ENCODE results near the gene PLA2G15. TPM values are rescaled to one million over a fixed set of nuclear protein-coding genes. Genes with fewer than 3 reads are reported as not detected.

The PLA2G15 gene
- total RNA-seq, 6 experiments from 2014 or later: 40.1 to 47.4 (median 44.4) TPM

DNA sequence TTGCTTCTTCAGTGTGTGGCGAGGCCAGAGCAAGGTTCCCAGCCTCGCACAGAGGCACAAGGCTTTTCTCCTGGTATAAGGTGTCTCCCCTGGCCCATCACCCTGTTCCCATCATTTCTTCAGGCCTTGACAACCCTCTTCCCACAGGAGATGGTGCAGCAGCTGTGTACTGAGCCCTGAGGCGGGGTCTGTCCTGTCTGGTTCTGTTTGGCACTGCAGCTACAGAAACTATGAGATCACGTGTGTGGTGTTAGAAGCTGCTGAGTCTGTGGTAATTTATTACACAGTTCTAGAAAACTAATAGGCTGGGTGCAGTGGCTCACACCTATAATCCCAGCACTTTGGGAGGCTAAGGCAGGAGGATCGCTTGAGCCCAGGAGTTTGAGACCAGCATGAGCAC, 7.2 kb downstream of the PLA2G15 start:
- Mint-ChIP-seq H3K4me3 (no peak overlapping the region), H3K27me3 (ENCODE audit: insufficient read depth) (no peaks in the 10 kb centered on the region), H3K27ac (no peak overlapping the region), H3K36me3 (ENCODE audit: low read depth) (peaks cover 8% of the 10 kb centered on the region; the same call in 1 of the 2 replicates), H3K4me1 (ENCODE audit: low read depth) (peaks cover 7% of the 10 kb centered on the region), H3K9me3 (no peaks in the 10 kb centered on the region)
- TF ChIP-seq, protein P1, sequence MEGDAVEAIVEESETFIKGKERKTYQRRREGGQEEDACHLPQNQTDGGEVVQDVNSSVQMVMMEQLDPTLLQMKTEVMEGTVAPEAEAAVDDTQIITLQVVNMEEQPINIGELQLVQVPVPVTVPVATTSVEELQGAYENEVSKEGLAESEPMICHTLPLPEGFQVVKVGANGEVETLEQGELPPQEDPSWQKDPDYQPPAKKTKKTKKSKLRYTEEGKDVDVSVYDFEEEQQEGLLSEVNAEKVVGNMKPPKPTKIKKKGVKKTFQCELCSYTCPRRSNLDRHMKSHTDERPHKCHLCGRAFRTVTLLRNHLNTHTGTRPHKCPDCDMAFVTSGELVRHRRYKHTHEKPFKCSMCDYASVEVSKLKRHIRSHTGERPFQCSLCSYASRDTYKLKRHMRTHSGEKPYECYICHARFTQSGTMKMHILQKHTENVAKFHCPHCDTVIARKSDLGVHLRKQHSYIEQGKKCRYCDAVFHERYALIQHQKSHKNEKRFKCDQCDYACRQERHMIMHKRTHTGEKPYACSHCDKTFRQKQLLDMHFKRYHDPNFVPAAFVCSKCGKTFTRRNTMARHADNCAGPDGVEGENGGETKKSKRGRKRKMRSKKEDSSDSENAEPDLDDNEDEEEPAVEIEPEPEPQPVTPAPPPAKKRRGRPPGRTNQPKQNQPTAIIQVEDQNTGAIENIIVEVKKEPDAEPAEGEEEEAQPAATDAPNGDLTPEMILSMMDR (IDR thresholded peaks at IDR 0.05): no peak
- no peak for DNase-seq

DNA sequence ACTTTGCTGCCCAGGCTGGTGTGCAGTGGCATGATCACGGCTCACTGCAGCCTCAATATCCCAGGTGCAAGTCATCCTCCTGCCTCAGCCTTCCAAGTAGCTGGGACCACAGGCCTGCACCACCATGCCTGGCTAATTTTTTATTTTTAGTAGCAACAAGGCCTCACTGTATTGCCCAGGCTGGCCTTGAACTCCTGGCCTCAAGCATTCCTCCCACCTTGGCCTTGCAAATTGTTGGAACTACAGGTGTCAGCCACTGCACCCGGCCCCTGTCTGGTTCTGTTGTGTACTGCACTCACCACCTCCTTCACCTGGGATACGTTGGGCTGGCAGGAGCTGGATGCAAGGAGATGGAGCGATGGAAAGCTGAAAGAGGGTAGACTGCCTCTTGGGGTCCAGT, 8.5 kb downstream of the PLA2G15 start:
- H3K36me3 Mint-ChIP-seq (ENCODE audit: low read depth): peaks cover 14% of the 10 kb centered on the region; the same call in 1 of the 2 replicates
- no peak overlapping the region for H3K27ac Mint-ChIP-seq
- no peak overlapping the region for H3K4me3 Mint-ChIP-seq
- no peak for DNase-seq
- H3K4me1 Mint-ChIP-seq (ENCODE audit: low read depth): peaks cover 16% of the 10 kb centered on the region
- TF ChIP-seq, protein P1 (IDR thresholded peaks at IDR 0.05): no peak
- no peaks in the 10 kb centered on the region for H3K9me3 Mint-ChIP-seq
- no peaks in the 10 kb centered on the region for H3K27me3 Mint-ChIP-seq (ENCODE audit: insufficient read depth)

DNA sequence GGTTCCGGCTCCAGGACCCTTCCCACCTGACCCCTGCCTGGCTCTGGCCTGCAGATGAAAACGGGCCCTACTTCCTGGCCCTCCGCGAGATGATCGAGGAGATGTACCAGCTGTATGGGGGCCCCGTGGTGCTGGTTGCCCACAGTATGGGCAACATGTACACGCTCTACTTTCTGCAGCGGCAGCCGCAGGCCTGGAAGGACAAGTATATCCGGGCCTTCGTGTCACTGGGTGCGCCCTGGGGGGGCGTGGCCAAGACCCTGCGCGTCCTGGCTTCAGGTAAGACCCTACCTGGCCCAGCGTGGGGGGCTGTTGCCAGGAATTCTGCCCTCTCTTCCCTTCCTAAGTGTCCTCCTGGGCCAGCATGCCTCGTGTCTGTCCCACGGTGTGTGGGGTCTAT, 10.5 kb downstream of the PLA2G15 start:
- TF ChIP-seq, protein P1 (IDR thresholded peaks at IDR 0.05): no peak
- H3K27me3 Mint-ChIP-seq (ENCODE audit: insufficient read depth): no peaks in the 10 kb centered on the region
- H3K9me3 Mint-ChIP-seq: no peaks in the 10 kb centered on the region
- no peak overlapping the region for H3K27ac Mint-ChIP-seq
- no peak overlapping the region for H3K4me3 Mint-ChIP-seq
- peaks cover 17% of the 10 kb centered on the region for H3K4me1 Mint-ChIP-seq (ENCODE audit: low read depth)
- peaks cover 6% of the 10 kb centered on the region; the same call in 1 of the 2 replicates for H3K36me3 Mint-ChIP-seq (ENCODE audit: low read depth)
- DNase-seq: no peak

DNA sequence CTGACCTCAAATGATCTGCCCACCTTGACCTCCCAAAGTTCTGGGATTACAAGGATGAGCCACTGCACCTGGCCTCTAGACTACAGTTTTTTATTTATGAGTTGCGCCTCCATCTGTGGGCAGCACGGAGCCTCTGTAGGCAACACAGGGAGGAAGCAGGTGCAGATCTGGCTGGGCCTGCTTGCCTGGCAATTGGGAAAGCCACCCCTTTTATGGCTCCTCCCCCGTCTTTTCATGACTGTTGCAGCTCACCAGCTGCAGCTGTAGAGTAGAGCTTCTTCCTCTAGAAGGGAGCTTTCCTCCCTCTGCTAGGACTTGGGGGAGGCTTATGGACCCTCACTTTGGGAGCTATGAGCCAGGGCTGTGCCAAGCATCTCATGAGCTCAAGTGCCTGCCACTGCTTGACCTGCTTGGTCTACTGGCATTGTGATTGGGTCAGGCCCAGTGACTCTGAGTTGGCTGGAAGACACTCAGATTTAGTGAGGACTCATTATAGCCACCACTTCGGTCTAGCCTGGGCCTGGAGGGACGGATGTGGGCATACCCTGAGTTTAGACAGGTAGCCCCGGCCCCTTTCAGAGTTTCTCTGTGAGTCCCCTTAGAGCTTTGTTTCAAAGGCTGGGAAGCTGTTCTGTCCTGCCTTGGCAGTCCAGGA, 12.2 kb downstream of the PLA2G15 start:
- Mint-ChIP-seq H3K4me1 (ENCODE audit: low read depth) (peaks cover 17% of the 10 kb centered on the region), H3K27ac (peak overlapping the region; percentile 86), H3K4me3 (no peak overlapping the region), H3K27me3 (ENCODE audit: insufficient read depth) (peaks cover 1% of the 10 kb centered on the region; the same call in 1 of the 2 replicates), H3K9me3 (no peaks in the 10 kb centered on the region), H3K36me3 (ENCODE audit: low read depth) (0 out of 2 replicates have a peak, but pooled peaks cover 6% of the 10 kb centered on the region)
- TF ChIP-seq, protein P1 (IDR thresholded peaks at IDR 0.05): no peak
- no peak for DNase-seq

DNA sequence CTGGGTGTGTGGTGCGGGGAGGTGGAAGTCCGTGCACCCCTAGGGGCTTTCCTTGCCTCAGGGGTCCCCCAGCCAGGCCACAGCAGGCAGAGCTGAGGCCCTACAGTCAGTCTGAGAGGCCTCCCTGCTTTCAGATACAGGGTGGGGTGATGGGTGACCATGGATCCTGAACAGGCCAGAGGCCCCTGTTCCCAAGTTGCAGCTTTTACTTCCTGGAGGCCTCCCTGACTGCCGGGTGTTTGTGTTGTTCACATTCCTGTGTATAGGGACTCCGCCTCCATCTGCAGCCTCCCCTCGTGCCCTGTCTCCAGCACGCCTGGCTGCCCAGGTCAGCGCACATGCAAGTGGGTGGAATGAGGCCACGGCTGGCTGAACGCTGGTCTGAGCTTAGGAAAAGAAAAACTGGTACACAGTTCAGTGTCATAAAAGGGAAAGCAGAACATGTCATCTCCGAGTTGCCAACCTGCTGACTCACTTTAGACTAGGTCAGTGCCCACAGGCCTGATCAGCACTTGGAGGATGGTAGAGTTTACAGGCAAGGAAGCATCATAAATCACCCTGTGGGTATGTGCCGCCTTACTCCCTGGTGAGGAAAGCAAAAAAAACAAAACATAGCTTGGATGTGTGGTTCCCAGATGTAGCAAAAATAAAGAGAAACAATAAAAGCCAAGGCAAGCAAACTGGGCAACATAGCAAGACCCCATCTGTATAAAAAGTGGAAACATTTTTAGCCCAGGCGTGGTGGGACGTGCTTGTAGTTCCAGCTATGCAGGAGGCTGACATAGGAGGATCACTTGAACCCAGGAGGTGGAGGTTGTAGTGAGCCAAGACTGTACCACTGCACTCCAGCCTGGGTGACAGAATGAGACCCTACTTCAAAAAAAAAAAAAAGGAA, 13.0 kb downstream of the PLA2G15 start:
- Mint-ChIP-seq H3K36me3 (ENCODE audit: low read depth) (0 out of 2 replicates have a peak, but pooled peaks cover 6% of the 10 kb centered on the region), H3K4me3 (peak overlapping the region; percentile 29; the same call in 1 of the 2 replicates), H3K9me3 (no peaks in the 10 kb centered on the region)

More for the DNA sequence above, 13.0 kb downstream of the PLA2G15 start:
- Mint-ChIP-seq H3K4me1 (ENCODE audit: low read depth) (peaks cover 19% of the 10 kb centered on the region), H3K27ac (peak overlapping the region; percentile 86), H3K27me3 (ENCODE audit: insufficient read depth) (peaks cover 3% of the 10 kb centered on the region; the same call in 1 of the 2 replicates)
- TF ChIP-seq, protein P1 (IDR thresholded peaks at IDR 0.05): no peak
- peak; percentile 84 for DNase-seq

Measured in HFFc6 (cell line).